HG02840 (cell line): ENCODE results near the gene STRADB.
A peak's percentile ranks its signal among the peaks of the same experiment; 100 is the strongest.
"Not testable (repeated sequence)": the region's sequence is repeated elsewhere in the genome, so short reads cannot be mapped to it uniquely, and the experiment has no call there.

Experiments
- ATAC-seq: cut with Tn5 transposase; IDR thresholded peaks from one replicate; pipeline ENCODE4 v1.9.1; 2021; ENCODE audit warnings: mild to moderate bottlenecking, moderate library complexity, moderate number of reproducible peaks; ENCODE audit not compliant: unreplicated experiment, low FRiP score

The STRADB gene

GRCh38 chr2:201451292-201452057 lies at the start of gene STRADB, which contains the start of gene TRAK2:
Gene STRADB (plus strand): TSS chr2:201451740. CDS start chr2:201454841, 3,101 bp downstream.
Gene TRAK2 (minus strand): TSS chr2:201451458. CDS start chr2:201420507, 30,951 bp downstream.
- ATAC-seq = peak; percentile 98

- no peak for ATAC-seq
Observed at GRCh38 chr2:201401815-201402214, 49.7 kb upstream of the STRADB start.

- no peak for ATAC-seq
Observed at GRCh38 chr2:201402651-201403562, 48.6 kb upstream of the STRADB start.

GRCh38 chr2:201403880-201404279 lies 47.7 kb upstream of the STRADB start:
- no peak for ATAC-seq

GRCh38 chr2:201404699-201405280 lies 46.8 kb upstream of the STRADB start:
- no peak for ATAC-seq

- ATAC-seq = no peak
Observed at GRCh38 chr2:201406077-201406662, 45.4 kb upstream of the STRADB start.

GRCh38 chr2:201407265-201407664 lies 44.3 kb upstream of the STRADB start:
- ATAC-seq = no peak

GRCh38 chr2:201408931-201409330 lies 42.6 kb upstream of the STRADB start:
- no peak for ATAC-seq

GRCh38 chr2:201411421-201411820 lies 40.1 kb upstream of the STRADB start:
- ATAC-seq = no peak

- no peak for ATAC-seq
Observed at GRCh38 chr2:201413143-201413542, 38.4 kb upstream of the STRADB start.

- ATAC-seq = no peak
Observed at GRCh38 chr2:201413552-201413951, 38.0 kb upstream of the STRADB start.

GRCh38 chr2:201414099-201415023 lies 37.2 kb upstream of the STRADB start:
- ATAC-seq = no peak

GRCh38 chr2:201415149-201415548 lies 36.4 kb upstream of the STRADB start:
- ATAC-seq = no peak

- ATAC-seq = no peak
Observed at GRCh38 chr2:201419057-201419635, 32.4 kb upstream of the STRADB start.

GRCh38 chr2:201419986-201420385 lies 31.6 kb upstream of the STRADB start:
- ATAC-seq = no peak

- ATAC-seq = no peak
Observed at GRCh38 chr2:201420442-201421113, 31.0 kb upstream of the STRADB start.

GRCh38 chr2:201425952-201426351 lies 25.6 kb upstream of the STRADB start:
- ATAC-seq = no peak

- ATAC-seq = not testable (repeated sequence)
Observed at GRCh38 chr2:201428366-201428765, 23.2 kb upstream of the STRADB start.

- not testable (repeated sequence) for ATAC-seq
Observed at GRCh38 chr2:201429835-201430234, 21.7 kb upstream of the STRADB start.
